ENCODE results near the gene TFAP2A.

The TFAP2A gene

DNA sequence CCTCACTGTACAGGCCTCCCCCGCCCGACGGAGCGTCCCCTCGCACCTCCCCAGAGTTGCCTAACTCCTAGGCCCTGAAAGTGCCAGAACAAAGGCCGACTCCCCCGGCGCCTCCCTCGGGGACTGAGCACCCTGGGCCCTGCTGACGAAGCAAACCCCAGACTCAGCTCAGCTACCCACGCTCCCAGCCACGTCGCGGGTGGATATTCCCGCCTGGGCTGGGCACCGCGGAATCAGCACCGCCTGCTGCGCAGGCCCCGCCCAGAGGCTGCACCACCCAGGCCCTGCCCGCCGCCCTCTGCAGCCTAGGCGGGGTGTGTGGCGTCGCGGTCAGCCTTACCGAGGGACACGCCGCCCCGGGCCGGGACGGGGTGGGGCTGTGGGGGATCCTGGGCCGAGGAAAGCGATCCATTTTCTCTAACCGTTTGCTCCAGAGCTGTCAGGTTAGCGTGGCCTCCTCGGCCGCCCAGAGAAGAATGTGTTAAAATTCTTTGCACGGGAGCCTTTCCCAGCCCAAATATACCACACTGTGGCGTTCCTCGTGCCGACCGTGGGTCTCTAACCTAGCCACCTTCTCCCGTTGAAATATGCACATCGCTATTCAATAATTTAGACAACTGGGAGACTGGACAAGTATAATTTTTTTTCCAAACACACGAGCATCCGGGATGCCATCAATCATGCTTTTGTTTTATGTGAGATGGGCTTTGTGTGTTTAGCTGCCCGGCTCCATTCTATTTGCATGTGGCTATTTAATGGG lies 31.4 kb downstream of the TFAP2A start:
- DNase-seq (ENCODE audit: low read depth, low spot score) = peak; percentile 77

DNA sequence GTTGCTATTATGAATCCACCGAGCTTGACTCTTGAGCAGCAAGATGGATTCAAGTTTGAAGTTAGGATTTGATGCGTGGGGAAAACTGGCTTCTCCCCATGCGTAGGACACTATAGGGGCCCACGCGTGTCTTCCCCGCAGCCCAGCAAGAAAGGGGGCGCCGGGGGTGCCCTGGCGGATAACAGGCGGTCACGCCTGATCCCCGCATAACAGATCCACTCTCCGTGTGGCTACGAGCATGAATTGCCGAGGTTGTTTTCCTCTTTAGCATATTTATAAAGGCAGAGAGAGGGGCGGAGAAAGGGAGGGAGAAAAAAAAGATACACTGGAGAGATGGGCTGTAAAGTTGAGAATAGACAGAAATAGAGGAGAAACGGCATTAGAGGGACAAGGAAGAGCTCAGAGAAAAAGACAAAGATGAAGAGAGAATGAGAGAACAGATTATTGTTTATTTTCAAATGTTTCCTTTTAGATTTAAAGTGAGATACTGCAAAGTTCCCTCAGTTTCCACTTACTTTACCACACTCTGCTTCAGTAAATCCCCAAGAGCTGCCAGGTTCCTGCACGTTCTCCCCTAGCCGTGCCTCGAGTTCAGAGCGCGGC lies 32.0 kb downstream of the TFAP2A start:
- no peak for DNase-seq (ENCODE audit: low read depth, low spot score)

DNA sequence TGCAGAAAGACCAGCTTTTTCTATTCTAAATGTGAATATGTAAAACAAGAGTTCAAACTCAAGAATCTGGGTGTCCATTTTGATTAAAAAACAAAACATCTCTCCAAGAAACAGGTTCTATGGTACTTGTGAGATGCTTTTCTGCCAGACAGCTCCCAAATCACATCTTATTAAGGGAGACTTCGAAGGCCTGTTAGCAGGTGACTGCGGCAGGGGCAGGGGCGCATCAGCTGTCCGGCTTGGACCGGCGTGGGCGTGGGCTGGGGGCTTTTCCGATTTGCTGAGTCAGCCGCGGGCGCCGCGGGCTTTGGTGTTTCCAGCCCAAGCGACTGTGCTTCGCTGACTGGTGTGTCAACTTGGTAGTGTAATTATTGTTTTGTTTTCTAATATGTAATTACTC lies 32.6 kb downstream of the TFAP2A start:
- peak; percentile 47 for DNase-seq (ENCODE audit: low read depth, low spot score)

DNA sequence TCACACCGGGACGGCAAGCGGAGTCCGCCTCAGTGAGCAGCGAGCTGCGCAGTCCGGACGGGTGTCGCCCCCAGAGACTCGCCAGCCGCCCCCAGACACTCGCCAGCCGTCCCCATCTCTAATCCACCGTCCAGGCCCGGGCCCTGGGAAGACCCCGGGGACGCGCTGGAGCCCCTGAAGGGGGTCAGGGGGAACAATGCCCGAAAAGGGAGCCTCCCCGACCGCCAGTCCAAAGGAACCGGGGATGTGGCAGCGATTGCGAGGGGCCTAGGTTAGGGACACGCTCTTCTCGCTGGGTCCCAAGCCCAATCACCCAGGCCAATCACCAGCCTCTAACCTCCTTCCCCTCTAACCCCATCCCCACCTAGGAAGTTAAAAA lies 33.1 kb downstream of the TFAP2A start:
- peak; percentile 39 for DNase-seq (ENCODE audit: low read depth, low spot score)

DNA sequence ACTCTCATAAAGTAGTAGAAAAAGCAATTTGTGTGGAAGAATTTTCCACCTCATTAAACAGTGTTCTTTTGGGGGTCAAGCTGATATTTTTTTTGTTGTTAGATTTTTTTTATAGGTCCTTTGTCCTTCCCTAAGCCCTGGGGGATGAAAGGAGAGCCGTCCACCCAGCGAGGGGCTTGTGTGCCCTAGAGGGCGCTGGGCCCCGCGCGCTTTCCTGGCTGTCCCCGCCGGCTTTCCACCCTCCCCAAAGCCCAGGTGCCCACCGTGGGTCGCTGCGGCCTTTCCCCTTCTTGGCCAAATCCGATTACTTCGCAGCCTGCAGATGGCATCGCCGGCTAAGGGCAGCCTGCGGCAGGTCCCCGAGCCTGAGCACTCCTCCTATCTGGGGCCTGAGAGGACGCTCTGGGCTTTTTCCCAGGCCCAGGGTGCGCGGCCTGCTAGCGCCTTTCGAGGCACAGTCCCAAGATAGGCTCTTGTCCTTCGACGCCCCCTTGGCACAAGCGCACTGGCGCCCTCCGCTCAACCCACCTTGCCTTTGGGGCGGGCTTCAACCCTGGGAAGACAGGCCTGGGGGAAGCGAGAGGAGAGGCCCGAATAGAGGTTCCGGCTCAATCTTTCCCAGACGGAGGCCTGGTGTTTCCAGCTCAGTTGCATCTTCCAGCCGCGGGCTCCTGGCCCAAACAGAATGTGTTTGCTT lies 33.6 kb downstream of the TFAP2A start:
- DNase-seq (ENCODE audit: low read depth, low spot score) = peak; percentile 81

DNA sequence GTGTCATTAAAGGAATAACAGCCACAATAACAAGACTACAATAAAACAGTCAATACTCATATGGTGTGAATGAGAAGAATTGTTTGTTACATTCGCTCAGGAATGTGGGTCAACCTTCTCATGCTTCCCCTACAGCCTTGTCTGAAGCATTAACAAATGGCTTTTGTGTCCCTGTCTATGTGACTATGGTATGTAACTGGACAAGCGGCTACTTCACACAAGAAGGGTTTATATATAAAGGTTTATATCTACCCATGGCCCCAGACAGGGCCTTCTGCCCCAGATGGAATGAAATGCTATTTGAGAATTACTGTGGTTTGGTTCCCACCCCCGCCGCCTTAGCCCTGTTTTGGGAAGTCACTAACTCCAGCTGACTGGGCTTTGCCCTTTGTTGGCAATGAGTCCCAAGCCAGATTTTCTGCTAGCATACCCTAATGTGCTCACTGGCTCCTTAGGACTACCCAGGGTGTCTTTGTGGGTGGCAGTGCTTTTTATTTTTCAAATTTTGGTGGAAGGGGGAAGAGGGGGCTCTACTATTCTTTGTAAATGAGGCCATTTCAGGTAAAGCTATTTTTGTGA lies 39.4 kb downstream of the TFAP2A start:
- DNase-seq (ENCODE audit: low read depth, low spot score) = no peak

DNA sequence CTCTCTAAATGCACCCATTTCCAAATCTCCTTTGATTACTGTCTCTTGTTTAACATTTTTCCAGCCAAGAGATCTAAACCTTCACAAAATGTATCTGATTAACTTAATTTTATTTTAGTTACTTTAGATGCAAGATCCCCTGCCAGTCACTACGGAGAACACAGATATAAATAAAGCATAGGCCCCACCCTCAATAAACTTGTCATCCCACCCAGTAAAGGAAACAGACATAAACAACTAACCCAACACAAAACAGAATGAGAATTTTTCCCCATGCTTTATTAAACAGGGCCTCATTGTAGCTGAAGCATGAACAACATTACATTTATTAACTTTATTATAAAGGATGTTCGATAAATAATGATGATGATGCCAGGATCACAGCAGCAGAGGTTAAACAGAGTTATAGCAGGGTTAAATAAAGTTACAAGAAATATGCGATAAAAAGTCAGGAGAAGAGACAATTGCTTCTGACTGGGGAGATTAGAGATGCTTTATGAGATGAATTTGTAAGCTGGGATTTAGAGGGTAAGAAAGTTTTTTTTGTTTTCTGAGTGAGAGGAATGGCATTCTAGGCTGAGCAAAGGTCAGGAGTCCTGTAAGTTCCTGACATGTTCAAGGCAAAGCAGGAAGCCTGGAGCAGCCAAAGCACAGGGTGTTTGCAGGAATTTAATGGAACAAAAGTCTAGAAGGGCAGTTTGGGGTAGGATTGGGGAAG lies 41.1 kb downstream of the TFAP2A start:
- no peak for DNase-seq (ENCODE audit: low read depth, low spot score)

DNA sequence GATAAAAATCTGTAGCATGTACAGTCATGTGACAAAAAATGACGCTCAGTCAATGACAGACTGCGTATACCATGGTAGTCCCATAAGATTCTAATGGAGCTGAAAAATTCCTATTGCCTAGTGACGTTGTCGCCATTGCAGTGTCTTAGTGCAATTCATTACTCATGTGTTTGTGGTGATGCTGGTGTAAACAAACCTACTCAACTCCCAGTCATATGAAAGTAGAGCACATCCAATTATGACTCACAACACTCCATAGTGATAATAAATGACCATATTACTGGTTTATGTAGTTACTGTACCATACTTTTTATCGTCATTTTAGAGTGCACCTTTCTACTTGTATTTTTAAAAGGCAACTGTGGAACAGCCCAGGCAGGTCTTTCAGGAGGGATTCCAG lies 45.0 kb downstream of the TFAP2A start:
- no peak for DNase-seq (ENCODE audit: low read depth, low spot score)

DNA sequence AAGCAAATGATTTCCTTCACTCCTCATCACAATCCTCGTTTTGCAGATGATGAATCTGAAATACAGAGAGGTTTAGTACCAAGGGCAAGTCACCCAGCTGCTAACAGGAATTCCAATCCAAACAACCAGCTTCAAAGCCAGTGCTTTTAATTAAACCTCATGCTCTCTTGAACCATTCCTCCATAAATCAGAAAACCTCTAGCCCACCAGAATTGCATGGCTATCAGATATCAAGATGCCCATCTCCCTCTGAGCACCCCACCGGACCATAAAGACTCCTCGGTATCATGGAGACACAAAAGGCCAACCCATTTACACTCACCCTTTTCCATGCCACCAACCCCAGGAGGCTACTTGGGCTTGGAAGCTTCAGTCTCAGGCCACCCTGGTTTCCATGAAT lies 46.0 kb downstream of the TFAP2A start:
- no peak for DNase-seq (ENCODE audit: low read depth, low spot score)

DNA sequence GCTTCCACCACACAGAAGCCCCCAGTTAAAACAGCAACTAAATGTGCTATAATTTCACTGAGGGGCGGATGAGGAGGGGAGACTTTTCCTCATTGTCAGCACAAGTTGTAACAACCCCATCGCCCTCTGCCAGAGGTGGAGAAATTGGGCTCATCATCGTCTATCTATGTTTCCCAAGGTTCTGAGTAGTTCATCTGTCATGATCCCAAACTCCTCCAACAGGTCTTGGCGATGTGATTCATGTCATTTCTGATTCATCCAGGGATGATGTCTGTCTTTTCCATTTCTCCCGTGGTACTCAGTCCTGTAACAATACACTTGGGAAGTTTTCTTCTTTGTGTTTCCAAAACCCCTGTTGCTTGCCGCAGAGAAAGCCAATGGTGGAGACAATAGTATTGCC lies 51.0 kb downstream of the TFAP2A start:
- no peak for DNase-seq (ENCODE audit: low read depth, low spot score)

DNA sequence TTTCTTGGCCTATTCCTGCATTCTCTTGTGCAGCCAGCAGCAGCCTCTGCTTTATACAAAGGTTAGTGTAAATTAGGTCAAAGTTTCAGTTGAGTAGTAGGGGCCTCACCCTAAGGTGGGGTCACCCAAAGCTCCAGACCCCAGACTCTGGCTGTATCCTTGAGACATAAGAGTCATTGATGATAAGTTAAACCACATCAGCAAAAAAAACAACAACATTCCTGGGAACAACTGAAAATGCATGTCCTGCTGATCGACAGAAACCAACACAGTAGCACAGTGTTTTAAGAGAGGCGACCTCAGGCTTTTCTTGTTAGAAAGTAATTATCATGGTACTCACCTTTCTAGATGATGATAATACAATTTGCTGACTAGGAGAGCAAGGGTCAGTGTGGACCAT lies 52.6 kb downstream of the TFAP2A start:
- DNase-seq (ENCODE audit: low read depth, low spot score) = no peak

DNA sequence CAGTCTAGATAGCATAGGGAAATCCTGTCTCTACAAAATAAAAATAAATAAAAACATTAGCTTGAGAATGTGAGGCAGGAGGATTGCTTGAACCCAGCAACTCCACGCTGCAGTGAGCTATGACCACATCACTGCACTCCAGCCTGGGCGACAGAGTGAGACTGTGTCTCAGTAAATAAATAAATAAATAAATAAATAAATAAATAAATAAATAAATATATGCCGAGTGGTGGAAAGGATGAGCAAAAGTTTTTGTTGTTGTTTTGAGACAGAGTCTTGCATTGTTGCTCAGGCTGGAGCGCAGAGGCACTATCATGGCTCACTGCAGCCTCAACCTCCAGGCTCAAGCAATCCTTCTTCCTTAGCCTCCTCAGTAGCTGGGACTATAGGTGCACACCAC lies 53.4 kb downstream of the TFAP2A start:
- no peak for DNase-seq (ENCODE audit: low read depth, low spot score)

DNA sequence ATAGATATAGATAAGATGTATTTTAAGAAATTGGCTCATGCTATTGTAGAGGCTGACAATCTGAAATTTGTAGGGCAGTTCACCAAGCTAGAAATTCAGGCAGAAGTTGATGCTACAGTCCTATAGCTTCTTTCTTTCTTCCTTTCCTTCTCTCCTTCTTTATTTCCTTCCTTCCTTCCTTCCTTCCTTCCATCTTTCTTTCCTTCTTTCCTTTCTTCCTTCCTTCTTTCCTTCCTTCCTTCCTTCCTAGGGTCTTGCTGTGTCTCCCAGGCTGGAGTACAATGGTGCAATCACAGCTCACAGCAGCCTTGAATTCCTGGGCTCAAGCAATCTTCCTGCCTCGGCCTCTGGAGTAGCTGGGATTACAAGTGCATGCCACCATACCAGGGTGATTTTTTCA lies 55.3 kb downstream of the TFAP2A start:
- no peak for DNase-seq (ENCODE audit: low read depth, low spot score)

DNA sequence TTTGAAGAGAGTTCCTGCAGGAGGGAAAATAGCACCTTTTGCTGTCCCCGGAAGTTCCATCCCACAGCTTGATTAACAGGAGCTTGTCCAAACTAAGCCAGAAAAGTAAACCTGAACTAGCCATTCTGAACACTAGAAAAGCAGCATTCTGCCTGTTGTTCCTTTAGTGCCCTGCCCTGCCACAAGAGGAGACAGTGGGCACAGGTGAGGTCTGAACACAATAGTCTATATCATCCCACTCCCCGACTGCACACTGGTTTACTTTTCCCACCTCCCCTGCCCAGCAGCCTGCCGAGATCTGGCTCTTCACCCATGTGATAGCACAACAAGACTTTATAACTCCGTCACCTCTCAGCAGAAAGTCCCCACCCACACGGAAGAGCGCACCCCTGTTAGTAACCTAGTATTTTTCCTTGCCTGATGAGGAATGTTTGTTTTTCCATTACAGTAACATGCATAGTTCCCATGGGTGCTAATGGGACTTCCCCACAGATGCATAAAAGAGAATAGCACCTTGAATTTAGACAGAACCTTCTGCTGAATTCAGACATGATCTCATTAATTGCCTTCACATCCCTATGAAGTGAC lies 59.7 kb downstream of the TFAP2A start:
- DNase-seq (ENCODE audit: low read depth, low spot score) = no peak

DNA sequence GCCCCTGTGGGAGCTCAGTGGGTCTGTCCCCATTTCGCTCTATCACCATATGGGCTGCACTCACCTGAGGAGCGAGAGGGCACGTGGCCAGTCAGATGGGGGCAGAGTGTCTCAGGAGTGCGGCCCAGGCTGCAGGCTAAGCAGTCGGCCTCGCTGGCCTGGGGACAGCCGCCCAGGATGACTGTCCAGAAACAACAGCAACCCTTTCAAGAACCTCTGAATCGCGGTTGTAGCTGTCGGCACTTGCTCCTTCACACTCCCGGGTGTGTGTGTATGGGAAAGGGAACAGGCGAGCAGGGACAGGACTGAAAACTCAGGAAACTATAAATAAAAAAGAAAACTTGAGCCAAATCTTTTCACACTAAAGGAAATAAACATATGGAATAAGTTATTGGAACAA lies 63.1 kb downstream of the TFAP2A start:
- DNase-seq (ENCODE audit: low read depth, low spot score) = peak; percentile 22

DNA sequence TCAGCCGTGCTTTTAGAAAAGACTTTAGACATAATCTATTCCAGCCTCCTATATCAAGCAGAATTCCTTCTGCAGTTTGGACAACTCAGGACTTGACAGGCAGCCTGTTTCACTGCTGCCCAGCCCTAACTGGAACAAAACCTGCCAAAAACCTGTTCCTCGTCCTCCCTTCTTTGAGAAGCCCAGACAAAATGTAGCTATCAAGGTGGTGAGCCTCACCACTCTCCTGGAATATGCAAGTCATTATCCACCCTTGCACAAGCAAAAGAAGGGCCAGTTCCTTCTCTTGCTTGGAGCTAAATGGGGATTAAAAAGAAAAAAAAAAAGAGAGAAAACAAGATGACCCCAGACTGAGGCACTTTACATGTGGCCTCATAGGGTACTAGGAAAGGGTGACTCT lies 64.2 kb downstream of the TFAP2A start:
- DNase-seq (ENCODE audit: low read depth, low spot score) = no peak

DNA sequence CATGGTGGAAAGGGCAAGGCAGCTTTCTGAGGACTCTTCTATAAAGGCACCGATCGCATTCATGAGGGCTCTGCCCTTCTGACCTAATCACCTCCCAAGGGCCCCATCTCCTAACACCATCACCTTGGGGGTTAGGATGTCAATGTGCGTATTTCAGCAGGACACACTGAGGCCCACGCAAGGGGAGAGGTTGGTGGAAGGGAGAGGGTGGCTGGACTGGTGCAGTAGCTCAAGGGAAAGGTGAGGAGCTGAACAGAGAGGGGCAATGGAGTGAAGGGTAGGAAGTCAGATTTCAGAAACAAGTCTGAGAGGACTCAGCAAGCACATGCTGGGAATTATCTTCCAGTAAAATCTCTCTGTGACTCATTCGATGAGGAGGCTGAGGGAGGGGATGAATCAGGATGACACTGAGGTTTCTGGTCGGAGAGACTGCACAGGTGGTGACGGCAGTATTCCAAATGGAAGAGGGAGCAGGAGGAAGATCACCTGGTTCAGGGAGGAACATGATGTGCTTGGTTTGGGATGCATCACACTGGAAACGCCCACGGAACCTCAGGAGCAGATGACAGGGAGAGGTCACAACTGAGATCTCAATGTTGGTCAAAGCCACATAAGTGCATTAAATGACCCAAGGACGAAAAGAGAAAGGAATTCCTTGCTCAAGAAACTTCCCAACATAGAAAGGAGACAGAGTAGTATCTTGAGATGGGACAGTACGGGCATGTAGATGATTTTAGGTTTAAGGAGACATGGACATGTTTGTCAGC lies 67.1 kb downstream of the TFAP2A start:
- DNase-seq (ENCODE audit: low read depth, low spot score) = no peak

Data from ELF-1 (cell line).